HG03108 (cell line): ENCODE data around the gene ARHGEF25.
A peak's percentile ranks its signal among the peaks of the same experiment; 100 is the strongest.
"Not testable (repeated sequence)": the region's sequence is repeated elsewhere in the genome, so short reads cannot be mapped to it uniquely, and the experiment has no call there.

Experiments used
- ATAC-seq: cut with Tn5 transposase; IDR thresholded peaks from one replicate; pipeline ENCODE4 v1.9.1; 2021; ENCODE audit warnings: moderate library complexity; ENCODE audit not compliant: unreplicated experiment

Gene ARHGEF25

GRCh38 chr12:57632958-57633840 lies 22.0 kb downstream of the ARHGEF25 start, which contains the start of gene B4GALNT1:
Gene B4GALNT1, minus strand, starts transcription at chr12:57633201. Its CDS starts 1,069 bp downstream, at chr12:57632132.
- ATAC-seq, result peak; percentile 66

- ATAC-seq, result not testable (repeated sequence)
These were observed 25.5 kb downstream of the ARHGEF25 start for GRCh38 chr12:57636731-57637130.

- no peak for ATAC-seq
These were observed 26.1 kb downstream of the ARHGEF25 start for GRCh38 chr12:57637364-57637763.

GRCh38 chr12:57638096-57638495 lies 26.9 kb downstream of the ARHGEF25 start:
- ATAC-seq, result no peak

- ATAC-seq, result no peak
These were observed 29.2 kb downstream of the ARHGEF25 start for GRCh38 chr12:57640175-57641042.

GRCh38 chr12:57641699-57642442 lies 30.6 kb downstream of the ARHGEF25 start:
- no peak for ATAC-seq

- not testable (repeated sequence) for ATAC-seq
These were observed 34.9 kb downstream of the ARHGEF25 start for GRCh38 chr12:57645990-57646658.

GRCh38 chr12:57646659-57647049 lies 35.4 kb downstream of the ARHGEF25 start:
- not testable (repeated sequence) for ATAC-seq

GRCh38 chr12:57654042-57654441 lies 42.8 kb downstream of the ARHGEF25 start:
- ATAC-seq, result no peak

- ATAC-seq, result no peak
These were observed 44.5 kb downstream of the ARHGEF25 start for GRCh38 chr12:57655541-57656240.

GRCh38 chr12:57656408-57656807 lies 45.2 kb downstream of the ARHGEF25 start:
- not testable (repeated sequence) for ATAC-seq

GRCh38 chr12:57657744-57658143 lies 46.5 kb downstream of the ARHGEF25 start:
- ATAC-seq, result no peak

- ATAC-seq, result no peak
These were observed 47.7 kb downstream of the ARHGEF25 start for GRCh38 chr12:57658890-57659289.

- no peak for ATAC-seq
These were observed 50.1 kb downstream of the ARHGEF25 start for GRCh38 chr12:57661376-57661775.

GRCh38 chr12:57665066-57665820 lies 54.0 kb downstream of the ARHGEF25 start:
- ATAC-seq, result not testable (repeated sequence)
